Neural progenitor cell (in vitro differentiated cells): ENCODE results near the gene ACSS3. TPM values are rescaled to one million over a fixed set of nuclear protein-coding genes. Genes with fewer than 3 reads are reported as not detected.

ENCODE experiments used
- DNase-seq: peaks from one replicate; pipeline ENCODE4 v3.0.0-alpha.2; 2016; ENCODE audit warnings: low spot score
- H2AFZ ChIP-seq: fragments of 200-600 bp; sonication (generic); replicated peaks from 2 replicates; pipeline ENCODE4 v1.6.1; 2016; ENCODE audit warnings: antibody characterized with exemption
- H3F3A ChIP-seq: fragments of 200-600 bp; sonication (generic); 2 replicates; pipeline ENCODE4 v1.6.1; 2016; ENCODE audit warnings: antibody characterized with exemption, low read depth
- H3K27ac ChIP-seq: fragments of 200-600 bp; sonication (generic); 2 replicates; pipeline ENCODE4 v1.5.1; 2016; ENCODE audit warnings: mild to moderate bottlenecking
- H3K27me3 ChIP-seq: fragments of 200-600 bp; sonication (generic); 2 replicates; pipeline ENCODE4 v1.6.1; 2016; ENCODE audit warnings: mild to moderate bottlenecking, moderate library complexity
- H3K36me3 ChIP-seq: fragments of 200-600 bp; sonication (generic); 2 replicates; pipeline ENCODE4 v1.5.1; 2016
- H3K4me1 ChIP-seq: fragments of 200-600 bp; sonication (generic); 2 replicates; pipeline ENCODE4 v1.6.1; 2016; ENCODE audit warnings: mixed run types
- H3K4me2 ChIP-seq: fragments of 200-600 bp; sonication (generic); 2 replicates; pipeline ENCODE4 v1.6.1; 2016
- H3K4me3 ChIP-seq: fragments of 200-600 bp; sonication (generic); 2 replicates; pipeline ENCODE4 v1.5.1; 2016
- H3K79me2 ChIP-seq: fragments of 200-600 bp; sonication (generic); 2 replicates; pipeline ENCODE4 v1.6.1; 2016; ENCODE audit warnings: low read depth
- H3K9ac ChIP-seq: fragments of 200-600 bp; sonication (generic); 2 replicates; pipeline ENCODE4 v1.6.1; 2016
- H3K9me3 ChIP-seq: fragments of 200-600 bp; sonication (generic); 2 replicates; pipeline ENCODE4 v1.5.1; 2016; ENCODE audit warnings: low read depth
- H4K20me1 ChIP-seq: fragments of 200-600 bp; sonication (generic); 2 replicates; pipeline ENCODE4 v1.6.1; 2016; ENCODE audit warnings: low read depth
- H3K27ac Mint-ChIP-seq: 3 replicates; pipeline ENCODE4 v1.8.0; 2021; ENCODE audit warnings: mixed read lengths
- H3K27me3 Mint-ChIP-seq: 2 replicates; pipeline ENCODE4 v1.8.0; 2022; ENCODE audit warnings: low read depth, mild to moderate bottlenecking, inconsistent platforms, moderate library complexity, mixed read lengths; ENCODE audit not compliant: insufficient read depth
- H3K36me3 Mint-ChIP-seq: 3 replicates; pipeline ENCODE4 v1.8.0; 2021; ENCODE audit warnings: mixed read lengths
- H3K4me1 Mint-ChIP-seq: 3 replicates; pipeline ENCODE4 v1.8.0; 2021; ENCODE audit warnings: mixed read lengths
- H3K4me3 Mint-ChIP-seq: 3 replicates; pipeline ENCODE4 v1.8.0; 2021; ENCODE audit warnings: mild to moderate bottlenecking, moderate library complexity, mixed read lengths
- H3K9me3 Mint-ChIP-seq: 3 replicates; pipeline ENCODE4 v1.8.0; 2020; ENCODE audit warnings: mixed read lengths
- CTCF ChIP-seq: fragments of 200-600 bp; sonication (generic); IDR thresholded peaks from 2 replicates; pipeline ENCODE4 v1.5.1; 2017; ENCODE audit warnings: antibody characterized with exemption, mild to moderate bottlenecking
- EZH2 ChIP-seq: fragments of 200-600 bp; sonication (generic); IDR thresholded peaks from 2 replicates; pipeline ENCODE4 v1.6.1; 2017; ENCODE audit warnings: antibody characterized with exemption, mild to moderate bottlenecking, moderate library complexity
- EZH2phosphoT487 ChIP-seq: fragments of 200-600 bp; sonication (generic); IDR thresholded peaks from 2 replicates; pipeline ENCODE4 v1.6.1; 2017; ENCODE audit warnings: antibody characterized with exemption
- total RNA-seq: library from RNA; depleted of rRNA; stranded (reverse); fragments of >200 nt; gene quantifications from 2 replicates; pipeline ENCODE4 v1.2.3, GENCODE V29; 2015; ENCODE audit warnings: low replicate concordance

ACSS3 gene
- total RNA-seq, 1 donor from 2014 or later, result 26.5 TPM

- Mint-ChIP-seq H3K36me3 (no peaks in the 10 kb centered on the region), H3K9me3 (no peaks in the 10 kb centered on the region), H3K27me3 (no peaks in the 10 kb centered on the region), H3K4me3 (no peak overlapping the region), H3K4me1 (peaks cover 10% of the 10 kb centered on the region), H3K27ac (no peak overlapping the region)
- H3K79me2 ChIP-seq, result no peaks in the 10 kb centered on the region
- H3K27me3 ChIP-seq, result no peaks in the 10 kb centered on the region
- no peak overlapping the region for H3K9ac ChIP-seq
- no peak overlapping the region for H2AFZ ChIP-seq
- H3K9me3 ChIP-seq, result no peaks in the 10 kb centered on the region
- no peak overlapping the region for H3K4me2 ChIP-seq
- H3K4me1 ChIP-seq, result peaks cover 8% of the 10 kb centered on the region
- no peak overlapping the region for H3K4me3 ChIP-seq
- DNase-seq, result no peak
- TF ChIP-seq CTCF (no peak), EZH2phosphoT487 (no peak), EZH2 (no peak)
- H4K20me1 ChIP-seq, result no peaks in the 10 kb centered on the region
- H3F3A ChIP-seq, result no peaks in the 10 kb centered on the region
- no peaks in the 10 kb centered on the region for H3K36me3 ChIP-seq
- no peak overlapping the region for H3K27ac ChIP-seq
Measured at GRCh38 chr12:81253360-81253759, 175.5 kb downstream of the ACSS3 start.

DNA sequence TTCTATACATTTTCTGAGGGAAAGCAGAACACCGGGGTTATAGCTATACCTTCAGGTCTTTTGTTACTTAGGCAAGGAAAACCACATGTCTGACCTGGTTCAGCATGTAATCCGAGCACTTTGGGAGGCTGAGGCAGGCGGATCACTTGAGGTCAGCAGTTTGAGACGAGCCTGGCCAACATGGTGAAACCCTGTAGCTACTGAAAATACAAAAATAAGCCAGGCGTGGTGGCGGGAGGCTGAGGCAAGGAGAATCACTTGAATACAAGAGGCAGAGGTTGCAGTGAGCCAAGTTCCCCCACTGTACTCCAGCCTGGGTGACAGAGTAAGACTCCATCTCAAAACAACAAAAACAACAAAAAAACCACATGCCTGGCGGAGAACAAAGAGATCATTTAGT is 177.6 kb downstream of the ACSS3 start:
- H3K27ac ChIP-seq, result no peak overlapping the region
- Mint-ChIP-seq H3K9me3 (no peaks in the 10 kb centered on the region), H3K4me1 (peaks cover 10% of the 10 kb centered on the region), H3K27ac (no peak overlapping the region), H3K36me3 (no peaks in the 10 kb centered on the region), H3K4me3 (no peak overlapping the region), H3K27me3 (no peaks in the 10 kb centered on the region)
- H4K20me1 ChIP-seq, result no peaks in the 10 kb centered on the region
- H3K9ac ChIP-seq, result no peak overlapping the region
- no peak overlapping the region for H2AFZ ChIP-seq
- peaks cover 8% of the 10 kb centered on the region for H3K4me1 ChIP-seq
- no peaks in the 10 kb centered on the region for H3F3A ChIP-seq
- no peak overlapping the region for H3K4me2 ChIP-seq
- no peaks in the 10 kb centered on the region for H3K79me2 ChIP-seq
- no peaks in the 10 kb centered on the region for H3K27me3 ChIP-seq
- H3K36me3 ChIP-seq, result no peaks in the 10 kb centered on the region
- H3K9me3 ChIP-seq, result no peaks in the 10 kb centered on the region
- no peak for DNase-seq
- TF ChIP-seq CTCF, result no peak
- no peak for TF ChIP-seq EZH2phosphoT487
- TF ChIP-seq EZH2, result no peak
- H3K4me3 ChIP-seq, result no peak overlapping the region

GRCh38 chr12:81255947-81256346 is 178.1 kb downstream of the ACSS3 start:
- Histone ChIP-seq H2AFZ (no peak overlapping the region), H3K79me2 (no peaks in the 10 kb centered on the region), H3K4me1 (peaks cover 8% of the 10 kb centered on the region), H3F3A (no peaks in the 10 kb centered on the region), H3K9ac (no peak overlapping the region), H4K20me1 (no peaks in the 10 kb centered on the region), H3K27ac (no peak overlapping the region), H3K27me3 (no peaks in the 10 kb centered on the region), H3K4me2 (no peak overlapping the region), H3K4me3 (no peak overlapping the region), H3K36me3 (no peaks in the 10 kb centered on the region), H3K9me3 (no peaks in the 10 kb centered on the region)
- Mint-ChIP-seq H3K36me3 (no peaks in the 10 kb centered on the region), H3K27me3 (no peaks in the 10 kb centered on the region), H3K9me3 (no peaks in the 10 kb centered on the region), H3K27ac (no peak overlapping the region), H3K4me3 (no peak overlapping the region), H3K4me1 (peaks cover 10% of the 10 kb centered on the region)
- TF ChIP-seq EZH2, result no peak
- no peak for TF ChIP-seq EZH2phosphoT487
- no peak for TF ChIP-seq CTCF
- no peak for DNase-seq
